Mucosa of descending colon (tissue), 3 donors: ENCODE measurements around the gene NUMBL. TPM values are rescaled to one million over a fixed set of nuclear protein-coding genes. Genes with fewer than 3 reads are reported as not detected.
A peak's percentile ranks its signal among the peaks of the same experiment; 100 is the strongest.
"Not testable (repeated sequence)": the region's sequence is repeated elsewhere in the genome, so short reads cannot be mapped to it uniquely, and the experiment has no call there.

Experiments
- ATAC-seq: fragments of 200-7000 bp; cut with Tn5 transposase; one replicate; pipeline ENCODE4 v1.9.1; 2020; ENCODE audit warnings: mild to moderate bottlenecking, moderate library complexity
- DNase-seq, 3 donors: peaks; one replicate each; pipeline ENCODE4 v3.0.0-alpha.2; 2020
- H3K36me3 ChIP-seq: fragments of 200-600 bp; one replicate; pipeline ENCODE4 v1.8.0; 2021; ENCODE audit warnings: low read depth, mild to moderate bottlenecking
- H3K4me1 ChIP-seq: fragments of 200-600 bp; one replicate; pipeline ENCODE4 v1.8.0; 2021; ENCODE audit warnings: low read depth, mild to moderate bottlenecking
- H3K4me3 ChIP-seq: fragments of 200-600 bp; one replicate; pipeline ENCODE4 v1.8.0; 2021; ENCODE audit warnings: mild to moderate bottlenecking
- H3K9me3 ChIP-seq: fragments of 200-600 bp; one replicate; pipeline ENCODE4 v1.8.0; 2021; ENCODE audit warnings: mild to moderate bottlenecking
- CTCF ChIP-seq: fragments of 200-600 bp; IDR thresholded peaks from one replicate; pipeline ENCODE4 v1.8.0; 2022; ENCODE audit warnings: antibody characterized with exemption, mild to moderate bottlenecking
- intact Hi-C, 2 donors: fragments of 100-400 bp; cut with DNase I in 1 of 2; cut with micrococcal nuclease in 1 of 2; formaldehyde crosslinking; loops; one replicate each; pipeline versions ENCODE4 v1.11.0 to v1.11.1; 2022; cut with DNase I, micrococcal nuclease
- total RNA-seq, 3 donors: library from RNA; stranded (reverse); fragmentation: NEBNext Ultra II Directional in 2 of 3; extraction: Animal tissue kit (Norgen Biotek cat#: 25700) in 2 of 3; gene quantifications; one replicate each; pipeline versions ENCODE4 v1.2.1 to v1.2.4, GENCODE V29; 2021 to 2023
- donor health status: DM: no; HTN: no; CAD: no; lungs with moderate emphysema.
- donor health status: DM: no; HTN: no; CAD: no.
- donor health status: DM: no; HTN: yes; CAD: no.

Gene NUMBL
- total RNA-seq, 3 donors from 2014 or later: 10.2 to 39.7 (median 16.9) TPM

GRCh38 chr19:40627486-40628279 is 62.8 kb downstream of the NUMBL start:
- intact Hi-C loops: no loop called here
- TF ChIP-seq CTCF: no peak

GRCh38 chr19:40626918-40627317 is 63.5 kb downstream of the NUMBL start:
- Histone ChIP-seq H3K4me3 (no peak overlapping the region), H3K9me3 (no peaks in the 10 kb centered on the region), H3K36me3 (no peaks in the 10 kb centered on the region), H3K4me1 (no peaks in the 10 kb centered on the region)
- no peak for ATAC-seq
- no peak for TF ChIP-seq CTCF
- intact Hi-C loops: no loop called here
- no peak for DNase-seq

More at GRCh38 chr19:40627486-40628279, 62.8 kb downstream of the NUMBL start:
- Histone ChIP-seq H3K9me3 (no peaks in the 10 kb centered on the region), H3K36me3 (no peaks in the 10 kb centered on the region), H3K4me3 (no peak overlapping the region), H3K4me1 (no peaks in the 10 kb centered on the region)
- no peak for ATAC-seq
- no peak for DNase-seq

- Histone ChIP-seq H3K4me3 (no peak overlapping the region), H3K36me3 (no peaks in the 10 kb centered on the region), H3K9me3 (no peaks in the 10 kb centered on the region), H3K4me1 (no peaks in the 10 kb centered on the region)
- ATAC-seq (no peak), DNase-seq (no peak)
- intact Hi-C loops: no loop called here
- no peak for TF ChIP-seq CTCF
Measured at GRCh38 chr19:40625406-40626120, 64.9 kb downstream of the NUMBL start.

DNA sequence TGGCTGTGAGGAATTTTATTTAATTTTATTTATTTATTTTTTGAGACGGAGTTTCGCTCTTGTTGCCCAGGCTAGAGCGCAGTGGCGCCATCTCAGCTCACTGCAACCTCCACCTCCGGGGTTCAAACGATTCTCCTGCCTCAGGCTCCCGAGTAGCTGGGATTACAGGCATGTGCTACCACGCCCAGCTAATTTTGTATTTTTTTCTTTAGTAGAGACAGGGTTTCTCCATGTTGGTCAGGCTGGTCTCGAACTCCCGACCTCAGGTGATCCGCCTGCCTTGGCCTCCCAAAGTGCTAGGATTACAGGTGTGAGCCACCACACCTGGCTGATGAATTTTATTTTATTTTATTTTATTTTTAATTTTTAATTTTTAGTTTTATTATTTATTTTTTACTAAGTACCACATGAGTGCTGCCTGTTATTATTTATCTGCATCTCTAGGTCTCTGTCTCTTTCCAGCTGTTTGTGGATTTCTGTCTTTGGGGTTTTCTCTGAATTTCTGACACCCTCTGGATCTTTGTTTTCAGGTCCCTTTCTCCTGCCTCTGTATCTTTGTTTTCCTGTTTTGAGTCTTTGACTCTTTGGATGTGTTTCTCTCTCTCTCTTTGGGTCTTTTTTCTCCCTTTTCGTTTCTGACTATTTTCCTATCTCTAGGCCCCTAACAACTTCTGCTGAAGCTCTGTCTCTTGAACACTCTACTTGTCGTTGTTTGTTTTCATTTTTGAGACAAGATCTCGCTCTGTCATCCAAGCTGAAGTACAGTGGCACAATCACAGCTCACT is 65.9 kb downstream of the NUMBL start:
- ATAC-seq, H3K4me1 ChIP-seq, H3K4me3 ChIP-seq, H3K36me3 ChIP-seq, DNase-seq, intact Hi-C loops, H3K9me3 ChIP-seq: not testable (repeated sequence)

DNA sequence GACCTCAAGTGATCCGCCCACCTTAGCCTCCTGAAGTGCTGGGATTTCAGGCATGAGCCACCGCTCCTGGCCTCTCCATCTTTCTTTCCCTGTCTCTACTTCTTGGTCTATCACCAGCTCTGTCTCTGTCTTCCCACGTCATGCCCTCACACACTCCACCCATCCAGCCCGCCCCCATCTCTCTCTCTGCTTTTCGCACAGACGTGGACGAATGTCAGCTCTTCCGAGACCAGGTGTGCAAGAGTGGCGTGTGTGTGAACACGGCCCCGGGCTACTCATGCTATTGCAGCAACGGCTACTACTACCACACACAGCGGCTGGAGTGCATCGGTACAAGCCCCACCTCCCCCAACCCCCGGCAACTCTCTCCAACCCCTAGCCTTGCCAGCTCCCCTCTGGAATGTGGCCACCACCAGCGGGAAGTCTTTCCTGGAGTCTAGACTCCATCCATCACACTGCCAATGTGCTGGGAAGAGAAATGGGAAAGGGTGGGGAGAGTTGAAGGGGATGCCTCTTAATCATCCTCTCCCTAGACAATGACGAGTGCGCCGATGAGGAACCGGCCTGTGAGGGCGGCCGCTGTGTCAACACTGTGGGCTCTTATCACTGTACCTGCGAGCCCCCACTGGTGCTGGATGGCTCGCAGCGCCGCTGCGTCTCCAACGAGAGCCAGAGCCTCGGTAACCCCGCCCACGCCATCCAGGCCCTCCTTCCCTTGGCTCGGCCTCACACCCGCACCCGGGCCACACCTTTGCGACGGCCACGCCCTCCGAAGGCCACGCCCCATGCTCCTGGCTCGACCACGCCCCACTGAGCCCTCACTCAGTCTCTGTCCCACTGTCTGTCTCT is 66.8 kb downstream of the NUMBL start:
- H3K9me3 ChIP-seq: no peaks in the 10 kb centered on the region
- H3K36me3 ChIP-seq: peaks cover 4% of the 10 kb centered on the region
- H3K4me1 ChIP-seq: no peaks in the 10 kb centered on the region
- H3K4me3 ChIP-seq: no peak overlapping the region
- intact Hi-C loops: no loop called here
- DNase-seq (peak; percentile 88 to 94 (median 90)), ATAC-seq (peak; percentile 98)
- TF ChIP-seq CTCF: no peak
